Thyroid gland (tissue), 4 donors: Measurements from ENCODE around the gene USP15.

Experiments used
- CTCF ChIP-seq, 6 experiments: fragments of 200-600 bp in 3 of 6; fragments of 450-650 bp in 3 of 6; sonication (generic) in 3 of 6; IDR thresholded peaks; one replicate each; pipeline ENCODE4 v1.5.1; 2016 to 2019; ENCODE audit warnings: antibody characterized with exemption in 6 of 6, mild to moderate bottlenecking in 2 of 6, inconsistent platforms in 1 of 6, moderate library complexity in 1 of 6
- POLR2A ChIP-seq, 2 donors: fragments of 450-650 bp; IDR thresholded peaks; one replicate each; pipeline ENCODE4 v1.6.1; 2017; ENCODE audit warnings: antibody characterized with exemption in 2 of 2, mild to moderate bottlenecking in 2 of 2, moderate library complexity in 1 of 2

GRCh38 chr12:62261876-62262517 is 1.8 kb downstream of the USP15 start:
- TF ChIP-seq CTCF (IDR thresholded peaks at IDR 0.05) = no peak
- no peak for TF ChIP-seq POLR2A (IDR thresholded peaks at IDR 0.05)
